Mononuclear cell (primary cell): Measurements from ENCODE around the gene OMA1. TPM values are rescaled to one million over a fixed set of nuclear protein-coding genes. Genes with fewer than 3 reads are reported as not detected.
"Not testable (repeated sequence)": the region's sequence is repeated elsewhere in the genome, so short reads cannot be mapped to it uniquely, and the experiment has no call there.

Source experiments
- H3K27me3 ChIP-seq: 2 replicates; pipeline ENCODE4 v1.6.0; 2011; ENCODE audit warnings: low read length, control low read depth; ENCODE audit not compliant: insufficient read depth
- H3K4me1 ChIP-seq: 2 replicates; pipeline ENCODE4 v1.5.1; 2011; ENCODE audit warnings: mild to moderate bottlenecking, low read length, control low read depth; ENCODE audit not compliant: insufficient read depth
- H3K4me3 ChIP-seq: 2 replicates; pipeline ENCODE4 v1.5.1; 2011; ENCODE audit warnings: mild to moderate bottlenecking, low read length, moderate library complexity
- H3K9me3 ChIP-seq: 2 replicates; pipeline ENCODE4 v1.5.1; 2011; ENCODE audit warnings: low read depth, mild to moderate bottlenecking, control low read depth, low read length
- total RNA-seq: library from RNA; depleted of rRNA; stranded (reverse); fragments of >200 nt; gene quantifications from one replicate; pipeline ENCODE4 v1.2.3, GENCODE V29; 2012

OMA1 gene
- 80.9 TPM for total RNA-seq

GRCh38 chr1:58546520-58547308, at the start of gene OMA1:
TSS of gene OMA1 (minus strand) at chr1:58546726. CDS start at chr1:58539294, 7,432 bp downstream.
- Histone ChIP-seq H3K27me3 (no peaks in the 10 kb centered on the region), H3K4me1 (peaks cover 18% of the 10 kb centered on the region), H3K4me3 (peak within 1 kb of the TSS; percentile 75), H3K9me3 (no peaks in the 10 kb centered on the region)

GRCh38 chr1:58594546-58594945, 48.0 kb upstream of the OMA1 start:
- H3K27me3 ChIP-seq, result no peaks in the 10 kb centered on the region
- peaks cover 12% of the 10 kb centered on the region for H3K4me1 ChIP-seq
- no peak overlapping the region for H3K4me3 ChIP-seq
- H3K9me3 ChIP-seq, result no peaks in the 10 kb centered on the region

- Histone ChIP-seq H3K9me3 (no peaks in the 10 kb centered on the region), H3K4me3 (no peak overlapping the region), H3K27me3 (no peaks in the 10 kb centered on the region), H3K4me1 (peaks cover 2% of the 10 kb centered on the region)
These were observed 46.1 kb upstream of the OMA1 start for GRCh38 chr1:58592522-58593134.

GRCh38 chr1:58591806-58592205, 45.3 kb upstream of the OMA1 start:
- Histone ChIP-seq H3K4me3 (no peak overlapping the region), H3K9me3 (no peaks in the 10 kb centered on the region)

GRCh38 chr1:58590019-58590418, 43.5 kb upstream of the OMA1 start:
- no peaks in the 10 kb centered on the region for H3K27me3 ChIP-seq
- peaks cover 8% of the 10 kb centered on the region for H3K4me1 ChIP-seq
- no peak overlapping the region for H3K4me3 ChIP-seq
- H3K9me3 ChIP-seq, result no peaks in the 10 kb centered on the region

More at GRCh38 chr1:58591806-58592205, 45.3 kb upstream of the OMA1 start:
- H3K4me1 ChIP-seq, result no peaks in the 10 kb centered on the region
- H3K27me3 ChIP-seq, result no peaks in the 10 kb centered on the region

- no peak overlapping the region for H3K4me3 ChIP-seq
- no peaks in the 10 kb centered on the region for H3K27me3 ChIP-seq
- H3K4me1 ChIP-seq, result peaks cover 22% of the 10 kb centered on the region
- H3K9me3 ChIP-seq, result no peaks in the 10 kb centered on the region
These were observed 41.9 kb upstream of the OMA1 start for GRCh38 chr1:58588396-58588795.

- H3K9me3 ChIP-seq, result no peaks in the 10 kb centered on the region
- H3K4me1 ChIP-seq, result peaks cover 26% of the 10 kb centered on the region
- no peak overlapping the region for H3K4me3 ChIP-seq
- no peaks in the 10 kb centered on the region for H3K27me3 ChIP-seq
These were observed 41.1 kb upstream of the OMA1 start for GRCh38 chr1:58587667-58588066.

- peaks cover 26% of the 10 kb centered on the region for H3K4me1 ChIP-seq
- H3K9me3 ChIP-seq, result no peaks in the 10 kb centered on the region
- no peak overlapping the region for H3K4me3 ChIP-seq
- no peaks in the 10 kb centered on the region for H3K27me3 ChIP-seq
These were observed 39.7 kb upstream of the OMA1 start for GRCh38 chr1:58586271-58586670.

- no peaks in the 10 kb centered on the region for H3K27me3 ChIP-seq
These were observed 39.1 kb upstream of the OMA1 start for GRCh38 chr1:58585581-58586151.

GRCh38 chr1:58585166-58585565, 38.6 kb upstream of the OMA1 start:
- no peak overlapping the region for H3K4me3 ChIP-seq
- peaks cover 26% of the 10 kb centered on the region for H3K4me1 ChIP-seq
- H3K9me3 ChIP-seq, result no peaks in the 10 kb centered on the region
- peaks cover under 1% of the 10 kb centered on the region for H3K27me3 ChIP-seq

More at GRCh38 chr1:58585581-58586151, 39.1 kb upstream of the OMA1 start:
- peaks cover 26% of the 10 kb centered on the region for H3K4me1 ChIP-seq
- no peak overlapping the region for H3K4me3 ChIP-seq
- no peaks in the 10 kb centered on the region for H3K9me3 ChIP-seq

- Histone ChIP-seq H3K27me3 (peaks cover 3% of the 10 kb centered on the region), H3K4me1 (peaks cover 26% of the 10 kb centered on the region), H3K4me3 (no peak overlapping the region), H3K9me3 (no peaks in the 10 kb centered on the region)
These were observed 37.8 kb upstream of the OMA1 start for GRCh38 chr1:58584082-58584895.

GRCh38 chr1:58583496-58583895, 37.0 kb upstream of the OMA1 start:
- no peak overlapping the region for H3K4me3 ChIP-seq
- no peaks in the 10 kb centered on the region for H3K9me3 ChIP-seq
- H3K27me3 ChIP-seq, result peaks cover 5% of the 10 kb centered on the region
- peaks cover 26% of the 10 kb centered on the region for H3K4me1 ChIP-seq

- Histone ChIP-seq H3K27me3 (peaks cover 18% of the 10 kb centered on the region), H3K4me1 (peaks cover 40% of the 10 kb centered on the region)
- H3K9me3 ChIP-seq, H3K4me3 ChIP-seq: not testable (repeated sequence)
These were observed 35.6 kb upstream of the OMA1 start for GRCh38 chr1:58582143-58582542.

- Histone ChIP-seq H3K9me3 (no peaks in the 10 kb centered on the region), H3K4me3 (no peak overlapping the region), H3K4me1 (peaks cover 45% of the 10 kb centered on the region), H3K27me3 (peaks cover 20% of the 10 kb centered on the region)
These were observed 35.1 kb upstream of the OMA1 start for GRCh38 chr1:58581641-58582040.

GRCh38 chr1:58580186-58580585, 33.7 kb upstream of the OMA1 start:
- Histone ChIP-seq H3K9me3 (no peaks in the 10 kb centered on the region), H3K4me1 (peaks cover 48% of the 10 kb centered on the region), H3K4me3 (no peak overlapping the region), H3K27me3 (peaks cover 33% of the 10 kb centered on the region)
